BLaER1 treated with 17β-estradiol and CSF1 and Interleukin-3, amounts not matched to agents 10 nM and 100 nM (cell line): ENCODE measurements around the gene MMP7.

Source experiments
- H3K27ac ChIP-seq, 11 experiments: shearing (Covaris generic); formaldehyde crosslinking; 2 replicates each; pipeline ENCODE4 v1.8.1; 2022
- H3K27me3 ChIP-seq, 11 experiments: shearing (Covaris generic); formaldehyde crosslinking; 2 replicates each; pipeline ENCODE4 v1.8.1; 2022
- H3K36me3 ChIP-seq, 11 experiments: shearing (Covaris generic); formaldehyde crosslinking; 2 replicates each; pipeline ENCODE4 v1.8.1; 2022
- H3K4me1 ChIP-seq, 10 experiments: shearing (Covaris generic); formaldehyde crosslinking; 2 replicates each; pipeline ENCODE4 v1.8.1; 2022
- H3K4me2 ChIP-seq, 11 experiments: shearing (Covaris generic); formaldehyde crosslinking; 2 replicates each; pipeline ENCODE4 v1.8.1; 2022
- H3K4me3 ChIP-seq, 10 experiments: shearing (Covaris generic); formaldehyde crosslinking; 2 replicates each; pipeline ENCODE4 v1.8.1; 2022
- H3K9ac ChIP-seq, 11 experiments: shearing (Covaris generic); formaldehyde crosslinking; 2 replicates each; pipeline ENCODE4 v1.8.1; 2022
- H3K9me3 ChIP-seq, 11 experiments: shearing (Covaris generic); formaldehyde crosslinking; replicated peaks in 1 of 11; 2 replicates each; pipeline ENCODE4 v1.8.1; 2022
- H4K20me1 ChIP-seq, 11 experiments: shearing (Covaris generic); formaldehyde crosslinking; 2 replicates each; pipeline ENCODE4 v1.8.1; 2022
- Cebpa-rat ChIP-seq, 11 experiments: shearing (Covaris generic); IDR thresholded peaks; 2 replicates each; pipeline ENCODE4 v1.8.1; 2022

MMP7 gene

DNA sequence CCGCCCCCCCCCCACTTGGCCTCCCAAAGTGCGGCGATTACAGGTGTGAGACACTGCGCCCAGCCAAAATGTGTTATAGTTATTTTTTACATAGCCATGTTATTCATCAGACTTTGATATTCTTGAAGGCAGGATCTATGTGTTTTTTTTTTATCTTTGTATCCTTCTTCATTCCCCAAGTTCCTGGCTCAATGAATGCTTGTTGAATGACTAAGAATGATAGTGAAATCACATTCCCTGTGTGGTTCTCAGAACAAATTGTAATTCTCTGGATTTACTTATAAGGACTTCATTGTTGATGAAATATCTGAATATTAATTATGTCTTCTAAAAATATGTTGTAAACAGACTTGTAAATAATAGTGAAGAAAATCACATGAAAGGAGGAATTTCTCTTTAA lies 33.5 kb downstream of the MMP7 start:
- Histone ChIP-seq H3K36me3 (no peaks in the 10 kb centered on the region), H3K4me1 (peaks cover 0 to 13% (median 1%) of the 10 kb centered on the region in 10 experiments; a peak in 7 of 20 replicates), H3K27ac (no peak overlapping the region), H3K9ac (no peak overlapping the region), H3K4me2 (no peak overlapping the region), H4K20me1 (no peaks in the 10 kb centered on the region), H3K27me3 (no peaks in the 10 kb centered on the region), H3K4me3 (no peak overlapping the region), H3K9me3 (no peaks in the 10 kb centered on the region)
- TF ChIP-seq Cebpa-rat (IDR thresholded peaks at IDR 0.05) = no peak

DNA sequence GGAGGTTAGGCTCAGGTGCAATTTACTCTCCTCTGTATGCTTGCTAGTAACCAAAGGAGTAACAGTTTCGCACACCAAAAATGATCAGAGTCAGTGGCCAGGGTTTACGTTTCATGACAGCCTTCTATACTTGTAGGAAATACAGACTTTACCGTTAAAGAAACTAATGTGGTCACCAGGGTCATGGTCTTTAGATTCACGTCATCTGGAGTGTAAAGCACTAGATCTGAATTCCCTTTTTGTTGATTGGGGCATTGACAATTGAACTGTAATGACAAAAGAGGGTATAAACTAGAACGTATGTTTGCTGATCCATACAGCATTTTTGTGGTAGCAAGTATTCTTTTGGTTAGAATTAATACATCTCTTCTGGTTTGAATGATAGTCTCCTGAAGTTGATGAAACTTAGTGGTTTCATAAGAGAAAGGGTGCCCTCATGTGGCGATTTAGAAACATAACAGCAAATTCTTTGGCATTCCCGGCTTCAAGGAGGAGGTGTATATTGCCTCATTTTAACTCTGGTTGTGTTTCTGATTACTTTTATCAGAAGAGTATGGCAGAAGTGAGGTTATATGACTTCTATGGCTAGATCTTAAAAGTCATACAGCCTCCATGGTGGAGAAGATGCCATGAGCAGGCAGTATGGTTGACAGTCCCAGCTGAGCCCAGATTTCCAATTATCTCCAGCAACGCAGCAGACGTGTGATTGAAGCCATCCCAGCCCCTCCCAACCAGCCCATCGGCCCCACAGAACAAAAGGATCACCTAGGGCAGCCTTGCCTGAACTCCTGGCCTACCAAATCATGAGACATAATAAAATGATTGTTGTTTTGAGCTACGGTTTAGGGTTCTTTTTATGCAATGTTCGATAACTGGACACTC lies 35.1 kb downstream of the MMP7 start:
- H3K4me2 ChIP-seq = peak overlapping the region in 2 of 11 experiments; percentile 6 to 12; a peak in 2 of 22 replicates
- H4K20me1 ChIP-seq = no peaks in the 10 kb centered on the region
- H3K27ac ChIP-seq = no peak overlapping the region
- no peak overlapping the region; a peak in 2 of 22 replicates for H3K9ac ChIP-seq
- no peak overlapping the region for H3K4me3 ChIP-seq
- peaks cover 0 to 13% (median 1%) of the 10 kb centered on the region in 10 experiments; a peak in 7 of 20 replicates for H3K4me1 ChIP-seq
- no peak for TF ChIP-seq Cebpa-rat (IDR thresholded peaks at IDR 0.05)
- no peaks in the 10 kb centered on the region for H3K9me3 ChIP-seq
- H3K27me3 ChIP-seq = no peaks in the 10 kb centered on the region
- H3K36me3 ChIP-seq = no peaks in the 10 kb centered on the region

DNA sequence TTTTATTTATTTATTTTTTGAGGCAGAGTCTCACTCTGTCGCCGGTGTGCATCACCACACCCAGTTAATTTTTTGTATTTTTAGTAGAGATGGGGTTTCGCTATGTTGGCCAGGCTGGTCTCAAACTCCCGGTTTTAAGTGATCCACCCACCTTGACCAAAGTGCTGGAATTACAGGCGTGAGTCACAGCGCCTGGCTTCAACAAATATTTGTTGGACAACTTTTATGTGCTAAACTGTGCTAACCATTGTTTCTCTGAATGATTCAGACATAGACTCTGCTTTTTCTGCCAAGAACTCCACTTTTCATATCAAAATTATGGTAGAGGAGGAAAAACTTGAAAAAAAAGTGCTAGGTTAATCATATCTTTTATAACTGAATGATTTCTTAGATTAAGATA lies 36.3 kb downstream of the MMP7 start:
- H3K36me3 ChIP-seq = no peaks in the 10 kb centered on the region
- H3K4me2 ChIP-seq = no peak overlapping the region
- H3K4me1 ChIP-seq = peaks cover 0 to 13% (median 10%) of the 10 kb centered on the region in 10 experiments; a peak in 14 of 20 replicates
- H3K27me3 ChIP-seq = no peaks in the 10 kb centered on the region
- H3K4me3 ChIP-seq = no peak overlapping the region
- no peak overlapping the region for H3K27ac ChIP-seq
- H3K9me3 ChIP-seq = no peaks in the 10 kb centered on the region
- H4K20me1 ChIP-seq = no peaks in the 10 kb centered on the region
- no peak for TF ChIP-seq Cebpa-rat (IDR thresholded peaks at IDR 0.05)
- H3K9ac ChIP-seq = no peak overlapping the region

DNA sequence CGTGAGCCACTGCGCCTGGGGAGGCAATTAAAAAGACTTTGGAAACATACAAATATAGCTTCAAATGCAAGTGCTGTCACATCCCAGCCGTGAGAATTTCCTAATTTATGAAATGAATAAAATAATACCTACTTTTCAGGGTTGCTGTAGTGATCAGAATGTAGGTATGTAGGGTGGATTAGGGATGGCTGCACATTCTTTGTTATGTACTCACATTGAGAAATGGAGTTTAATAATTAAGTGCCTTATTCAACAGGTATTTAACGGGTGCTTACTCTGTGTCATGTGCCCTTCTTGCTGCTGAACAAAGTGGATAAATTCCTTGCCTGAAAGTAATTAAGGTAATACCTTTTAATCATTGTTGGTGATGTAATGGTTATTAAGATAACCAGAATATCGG lies 37.0 kb downstream of the MMP7 start:
- Histone ChIP-seq H3K4me2 (no peak overlapping the region), H3K4me3 (no peak overlapping the region), H3K4me1 (peaks cover 0 to 18% (median 12%) of the 10 kb centered on the region in 10 experiments; a peak in 14 of 20 replicates), H4K20me1 (no peaks in the 10 kb centered on the region), H3K27me3 (no peaks in the 10 kb centered on the region), H3K9me3 (no peaks in the 10 kb centered on the region), H3K27ac (no peak overlapping the region), H3K9ac (no peak overlapping the region), H3K36me3 (no peaks in the 10 kb centered on the region)
- no peak for TF ChIP-seq Cebpa-rat (IDR thresholded peaks at IDR 0.05)

DNA sequence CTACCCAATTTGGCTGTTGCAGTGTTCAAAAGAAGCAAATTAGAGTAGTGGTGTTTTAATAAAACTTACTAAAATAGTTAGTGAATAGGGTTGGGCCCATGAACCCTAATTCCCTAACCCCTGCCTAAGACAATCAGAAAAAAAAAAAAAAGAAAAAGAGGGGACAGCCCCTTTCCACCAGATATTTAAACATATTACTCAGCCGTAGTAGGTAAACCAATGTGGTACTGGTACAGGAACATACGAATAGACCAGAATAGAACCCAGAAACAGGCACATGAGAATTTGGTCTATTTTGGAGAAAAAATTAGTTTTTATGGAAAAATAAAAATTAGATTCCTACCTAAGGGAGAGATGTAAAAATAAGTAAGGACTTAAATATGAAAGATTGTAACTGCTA lies 38.6 kb downstream of the MMP7 start:
- no peaks in the 10 kb centered on the region for H3K36me3 ChIP-seq
- no peak overlapping the region for H3K27ac ChIP-seq
- no peak overlapping the region for H3K4me2 ChIP-seq
- TF ChIP-seq Cebpa-rat (IDR thresholded peaks at IDR 0.05) = no peak
- no peak overlapping the region for H3K9ac ChIP-seq
- no peaks in the 10 kb centered on the region for H3K27me3 ChIP-seq
- no peaks in the 10 kb centered on the region for H3K9me3 ChIP-seq
- H4K20me1 ChIP-seq = no peaks in the 10 kb centered on the region
- no peak overlapping the region for H3K4me3 ChIP-seq
- H3K4me1 ChIP-seq = peaks cover 0 to 30% (median 12%) of the 10 kb centered on the region in 10 experiments; a peak in 14 of 20 replicates

DNA sequence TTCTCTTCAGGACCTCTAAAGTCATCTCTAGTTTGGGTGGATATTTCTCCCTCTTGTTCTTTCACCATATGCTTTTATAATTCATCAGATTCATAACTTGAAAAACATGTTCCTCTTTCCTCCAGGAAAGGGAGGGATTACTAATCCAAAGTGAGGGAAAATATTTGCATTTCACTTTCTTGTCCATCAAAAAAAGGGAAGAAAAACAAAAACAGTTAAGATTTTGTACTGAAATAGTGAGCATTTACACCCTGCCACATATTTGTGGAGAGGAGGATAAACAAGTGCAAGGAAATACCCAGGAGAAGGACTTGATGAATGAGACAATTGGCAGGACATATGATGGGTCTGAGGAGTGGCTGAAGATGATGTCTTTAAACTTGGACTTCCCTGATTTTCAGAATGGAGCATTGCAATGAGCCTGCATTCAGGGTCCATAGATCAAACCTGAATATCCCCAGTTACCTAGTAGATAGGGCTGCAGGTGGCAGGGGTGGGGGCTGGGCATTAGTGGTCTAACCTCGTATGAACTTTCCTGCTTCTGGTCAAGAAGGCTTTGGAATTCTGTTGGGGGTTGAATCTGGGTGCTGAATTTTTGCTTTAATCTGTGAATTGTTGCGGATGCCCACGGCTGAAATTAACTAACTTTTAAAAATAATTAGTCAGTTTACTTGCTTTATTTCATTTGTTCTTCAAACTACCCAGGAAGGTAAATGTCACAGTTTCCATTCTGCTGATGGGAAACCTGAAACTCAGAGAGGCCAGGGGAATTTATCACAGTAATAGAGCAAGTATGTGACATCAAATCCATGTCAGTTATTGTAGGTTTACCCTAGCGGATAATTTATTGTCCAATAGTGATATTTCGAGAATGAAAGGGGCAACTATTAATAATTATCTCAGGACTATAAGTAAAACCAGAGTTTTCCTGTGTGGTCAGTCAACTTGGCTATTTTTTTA lies 41.1 kb downstream of the MMP7 start:
- H3K27ac ChIP-seq = 0 out of 22 replicates have a peak overlapping the region, but pooled peaks of 1 of the 11 experiments have one; percentile 28
- no peaks in the 10 kb centered on the region for H3K27me3 ChIP-seq
- H4K20me1 ChIP-seq = no peaks in the 10 kb centered on the region
- TF ChIP-seq Cebpa-rat (IDR thresholded peaks at IDR 0.05) = no peak
- no peak overlapping the region for H3K9ac ChIP-seq
- H3K36me3 ChIP-seq = no peaks in the 10 kb centered on the region
- 0 out of 22 replicates have a peak, but pooled peaks cover 0 to 3% (median 0%) of the 10 kb centered on the region in 11 experiments for H3K9me3 ChIP-seq
- peaks cover 0 to 30% (median 8%) of the 10 kb centered on the region in 10 experiments; a peak in 14 of 20 replicates for H3K4me1 ChIP-seq
- no peak overlapping the region for H3K4me3 ChIP-seq
- peak overlapping the region in 4 of 11 experiments; percentile 8 to 85 (median 65); a peak in 8 of 22 replicates for H3K4me2 ChIP-seq

DNA sequence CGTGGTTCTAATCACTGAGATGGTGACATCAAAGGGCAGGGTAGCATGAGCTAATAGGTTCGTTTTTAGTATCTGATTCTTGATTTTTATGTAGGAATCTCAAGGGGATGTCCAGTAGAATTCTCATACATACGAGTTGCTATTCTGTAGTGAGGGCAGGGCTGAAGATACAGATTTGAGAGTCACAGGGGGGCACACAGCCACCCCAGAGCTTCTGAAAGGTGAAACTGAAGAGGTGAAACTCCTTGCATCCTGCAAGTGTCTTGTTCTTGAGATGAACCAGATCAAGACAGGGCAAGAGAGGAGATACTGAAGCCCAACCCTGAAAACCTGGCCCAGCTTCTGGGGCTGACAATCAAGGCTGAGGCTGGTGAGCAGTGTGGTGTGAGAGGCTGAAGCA lies 42.3 kb downstream of the MMP7 start:
- Histone ChIP-seq H4K20me1 (no peaks in the 10 kb centered on the region), H3K9ac (no peak overlapping the region), H3K9me3 (0 out of 22 replicates have a peak, but pooled peaks cover 0 to 3% (median 0%) of the 10 kb centered on the region in 11 experiments), H3K27me3 (no peaks in the 10 kb centered on the region), H3K4me2 (peak overlapping the region in 2 of 11 experiments; percentile 69 to 85; a peak in 2 of 22 replicates), H3K4me1 (peaks cover 0 to 30% (median 8%) of the 10 kb centered on the region in 10 experiments; a peak in 14 of 20 replicates), H3K4me3 (no peak overlapping the region), H3K36me3 (no peaks in the 10 kb centered on the region), H3K27ac (no peak overlapping the region)
- TF ChIP-seq Cebpa-rat (IDR thresholded peaks at IDR 0.05) = no peak

DNA sequence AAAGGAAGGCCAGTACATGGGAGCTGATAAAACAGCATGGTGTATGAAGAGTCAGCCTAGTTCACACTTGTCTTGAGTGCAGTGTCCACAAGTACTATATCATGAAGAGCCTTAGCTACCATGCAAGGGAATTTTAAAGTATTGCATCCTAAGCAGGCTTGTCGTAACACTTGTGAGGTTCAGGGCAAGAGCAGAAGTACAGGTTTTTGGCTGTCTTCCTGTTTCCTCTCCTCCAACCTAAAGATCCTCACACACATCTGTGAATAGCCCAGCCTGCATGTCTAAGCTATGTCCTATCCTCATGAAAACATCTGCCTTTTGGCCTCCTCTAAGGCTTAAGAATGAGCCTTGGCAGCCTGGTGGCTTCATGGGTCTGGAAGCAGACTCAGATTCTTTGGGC lies 43.3 kb downstream of the MMP7 start:
- no peak for TF ChIP-seq Cebpa-rat (IDR thresholded peaks at IDR 0.05)
- Histone ChIP-seq H3K36me3 (no peaks in the 10 kb centered on the region), H3K4me3 (no peak overlapping the region), H4K20me1 (no peaks in the 10 kb centered on the region), H3K27me3 (no peaks in the 10 kb centered on the region), H3K4me1 (peaks cover 0 to 30% (median 0%) of the 10 kb centered on the region in 10 experiments; a peak in 8 of 20 replicates), H3K9ac (no peak overlapping the region), H3K9me3 (0 out of 22 replicates have a peak, but pooled peaks cover 0 to 3% (median 0%) of the 10 kb centered on the region in 11 experiments), H3K4me2 (peak overlapping the region in 2 of 11 experiments; percentile 18 to 23; a peak in 1 of 22 replicates), H3K27ac (no peak overlapping the region)
